WTC11 (cell line): ENCODE measurements around the gene SBSN.

Experiments
- AFF4 ChIP-seq: sonication (generic); formaldehyde crosslinking; IDR thresholded peaks from 2 replicates; pipeline ENCODE4 v1.8.1; 2023; ENCODE audit warnings: mild to moderate bottlenecking, missing genetic modification reagents, borderline replicate concordance
- ATF3 ChIP-seq: sonication (generic); formaldehyde crosslinking; conservative IDR thresholded peaks from 2 replicates; pipeline ENCODE4 v1.8.1; 2022; ENCODE audit warnings: mild to moderate bottlenecking, missing genetic modification reagents
- CBFB ChIP-seq: sonication (generic); formaldehyde crosslinking; IDR thresholded peaks from 2 replicates; pipeline ENCODE4 v1.8.1; 2022; ENCODE audit warnings: mild to moderate bottlenecking, low read depth, missing genetic modification reagents
- CREB1 ChIP-seq: sonication (generic); formaldehyde crosslinking; IDR thresholded peaks from 2 replicates; pipeline ENCODE4 v1.8.0; 2023; ENCODE audit warnings: mild to moderate bottlenecking, missing genetic modification reagents
- FOXP4 ChIP-seq: sonication (generic); formaldehyde crosslinking; IDR thresholded peaks from 2 replicates; pipeline ENCODE4 v1.8.0; 2022; ENCODE audit warnings: mild to moderate bottlenecking, missing genetic modification reagents
- HMGXB4 ChIP-seq: sonication (generic); formaldehyde crosslinking; IDR thresholded peaks from 2 replicates; pipeline ENCODE4 v1.8.1; 2023; ENCODE audit warnings: mild to moderate bottlenecking, moderate library complexity, missing genetic modification reagents
- SP1 ChIP-seq: sonication (generic); formaldehyde crosslinking; conservative IDR thresholded peaks from 2 replicates; pipeline ENCODE4 v1.8.1; 2022; ENCODE audit warnings: missing genetic modification reagents
- TEAD4 ChIP-seq: sonication (generic); formaldehyde crosslinking; IDR thresholded peaks from 2 replicates; pipeline ENCODE4 v1.8.0; 2022; ENCODE audit warnings: mild to moderate bottlenecking, missing genetic modification reagents
- ZNF281 ChIP-seq: sonication (generic); formaldehyde crosslinking; IDR thresholded peaks from 2 replicates; pipeline ENCODE4 v1.8.0; 2023; ENCODE audit warnings: mild to moderate bottlenecking, missing genetic modification reagents
- ZNF396 ChIP-seq: fragments of 250-450 bp; sonication (Bioruptor Pico); IDR thresholded peaks from 2 replicates; pipeline ENCODE4 v1.8.0; 2021; ENCODE audit warnings: mild to moderate bottlenecking, moderate library complexity, borderline replicate concordance
- ZNF416 ChIP-seq: fragments of 250-450 bp; sonication (Bioruptor Pico); IDR thresholded peaks from 2 replicates; pipeline ENCODE4 v1.9.0; 2021; ENCODE audit warnings: mild to moderate bottlenecking, inconsistent platforms
- TF ChIP-seq, protein P1 (sequence below): fragments of 200-600 bp; IDR thresholded peaks from 2 replicates; pipeline ENCODE4 v1.8.0; 2022; ENCODE audit warnings: antibody characterized with exemption
- TF ChIP-seq, protein P2 (sequence below): sonication (generic); formaldehyde crosslinking; IDR thresholded peaks from 2 replicates; pipeline ENCODE4 v1.8.0; 2022; ENCODE audit warnings: mild to moderate bottlenecking, missing genetic modification reagents

GRCh38 chr19:35549879-35550523, 21.9 kb upstream of the SBSN start:
- TF ChIP-seq, protein P1, sequence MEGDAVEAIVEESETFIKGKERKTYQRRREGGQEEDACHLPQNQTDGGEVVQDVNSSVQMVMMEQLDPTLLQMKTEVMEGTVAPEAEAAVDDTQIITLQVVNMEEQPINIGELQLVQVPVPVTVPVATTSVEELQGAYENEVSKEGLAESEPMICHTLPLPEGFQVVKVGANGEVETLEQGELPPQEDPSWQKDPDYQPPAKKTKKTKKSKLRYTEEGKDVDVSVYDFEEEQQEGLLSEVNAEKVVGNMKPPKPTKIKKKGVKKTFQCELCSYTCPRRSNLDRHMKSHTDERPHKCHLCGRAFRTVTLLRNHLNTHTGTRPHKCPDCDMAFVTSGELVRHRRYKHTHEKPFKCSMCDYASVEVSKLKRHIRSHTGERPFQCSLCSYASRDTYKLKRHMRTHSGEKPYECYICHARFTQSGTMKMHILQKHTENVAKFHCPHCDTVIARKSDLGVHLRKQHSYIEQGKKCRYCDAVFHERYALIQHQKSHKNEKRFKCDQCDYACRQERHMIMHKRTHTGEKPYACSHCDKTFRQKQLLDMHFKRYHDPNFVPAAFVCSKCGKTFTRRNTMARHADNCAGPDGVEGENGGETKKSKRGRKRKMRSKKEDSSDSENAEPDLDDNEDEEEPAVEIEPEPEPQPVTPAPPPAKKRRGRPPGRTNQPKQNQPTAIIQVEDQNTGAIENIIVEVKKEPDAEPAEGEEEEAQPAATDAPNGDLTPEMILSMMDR = no peak
- TF ChIP-seq HMGXB4 = no peak
- TF ChIP-seq ATF3 (CRISPR knock-in tag) = no peak
- no peak for TF ChIP-seq TEAD4 (CRISPR knock-in tag)
- TF ChIP-seq SP1 = no peak
- TF ChIP-seq FOXP4 (CRISPR knock-in tag) = no peak
- TF ChIP-seq ZNF396 (CRISPR knock-in tag) = no peak
- TF ChIP-seq CBFB (CRISPR knock-in tag) = no peak
- TF ChIP-seq ZNF281 (CRISPR knock-in tag) = no peak
- no peak for TF ChIP-seq AFF4 (CRISPR knock-in tag)
- TF ChIP-seq, protein P2, sequence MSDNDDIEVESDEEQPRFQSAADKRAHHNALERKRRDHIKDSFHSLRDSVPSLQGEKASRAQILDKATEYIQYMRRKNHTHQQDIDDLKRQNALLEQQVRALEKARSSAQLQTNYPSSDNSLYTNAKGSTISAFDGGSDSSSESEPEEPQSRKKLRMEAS = no peak
- TF ChIP-seq CREB1 (CRISPR knock-in tag) = no peak
- no peak for TF ChIP-seq ZNF416
